H1 (cell line): ENCODE measurements around the gene GTF2F1. TPM values are rescaled to one million over a fixed set of nuclear protein-coding genes. Genes with fewer than 3 reads are reported as not detected.

Experiments
- CTCF ChIA-PET: fragments of 300-600 bp; sonication (Branson Sonifier 250); formaldehyde crosslinking; loops from one replicate; lab custom pipeline; 2021; ENCODE audit not compliant: partially characterized antibody; lab: Charles Lee
- POLR2A ChIA-PET: fragments of 300-600 bp; sonication (Branson Sonifier 250); formaldehyde crosslinking; loops from one replicate; lab custom pipeline; 2021; ENCODE audit warnings: inconsistent platforms; ENCODE audit not compliant: partially characterized antibody; lab: Charles Lee
- DNase-seq, 2 experiments: peaks; one replicate each; pipeline versions ENCODE4 v3.0.0 to v3.0.0-alpha.2; 2010 to 2022; ENCODE audit warnings: low spot score in 2 of 2, low read depth in 1 of 2, mixed read lengths in 1 of 2
- FAIRE-seq: peaks from 2 replicates; lab custom pipeline; 2011; peaks lifted over from hg19 to GRCh38; lab: Jason Lieb, UNC
- H2AFZ ChIP-seq: 2 replicates; pipeline ENCODE4 v1.8.1; 2012; ENCODE audit warnings: low read length, inconsistent platforms
- H2AK5ac ChIP-seq: 2 replicates; pipeline ENCODE4 v1.6.1; 2013; ENCODE audit warnings: low read depth, low read length
- H2BK120ac ChIP-seq: replicated peaks from 2 replicates; pipeline ENCODE3; 2013; ENCODE audit warnings: low read depth, low read length, inconsistent platforms
- H2BK12ac ChIP-seq: 2 replicates; pipeline ENCODE4 v1.6.1; 2013; ENCODE audit warnings: low read depth, low read length
- H2BK15ac ChIP-seq: 2 replicates; pipeline ENCODE4 v1.6.1; 2013; ENCODE audit warnings: low read length
- H2BK20ac ChIP-seq: 2 replicates; pipeline ENCODE4 v1.6.1; 2013; ENCODE audit warnings: low read length
- H2BK5ac ChIP-seq: 2 replicates; pipeline ENCODE4 v1.6.1; 2013; ENCODE audit warnings: low read depth, low read length
- H3K14ac ChIP-seq: 2 replicates; pipeline ENCODE4 v1.6.1; 2013; ENCODE audit warnings: inconsistent platforms; ENCODE audit not compliant: insufficient read length
- H3K18ac ChIP-seq: 2 replicates; pipeline ENCODE4 v1.6.1; 2013; ENCODE audit warnings: low read length; ENCODE audit errors: extremely low read depth
- H3K23ac ChIP-seq: 2 replicates; pipeline ENCODE4 v1.6.1; 2013; ENCODE audit warnings: inconsistent platforms; ENCODE audit not compliant: insufficient read length
- H3K23me2 ChIP-seq: 2 replicates; pipeline ENCODE4 v1.6.1; 2013; ENCODE audit warnings: low read depth, low read length
- H3K27ac ChIP-seq: 2 replicates; pipeline ENCODE4 v1.6.1; 2011; ENCODE audit warnings: low read depth, low read length, inconsistent platforms
- H3K27me3 ChIP-seq, 4 experiments: replicated peaks in 1 of 4; 1 replicate in 1 of 4; 2 replicates in 3 of 4; pipeline versions ENCODE4 v1.6.1 to v1.8.1; 2011 to 2013; ENCODE audit warnings: low read length in 3 of 4, mild to moderate bottlenecking in 3 of 4, inconsistent platforms in 2 of 4, mixed read lengths in 2 of 4, moderate library complexity in 1 of 4; ENCODE audit not compliant: control insufficient read depth in 3 of 4, insufficient read depth in 3 of 4; ENCODE audit errors: extremely low read depth in 1 of 4
- H3K36me3 ChIP-seq, 4 experiments: 2 replicates each; pipeline versions ENCODE4 v1.6.1 to v1.8.1; 2011 to 2013; ENCODE audit warnings: mild to moderate bottlenecking in 4 of 4, low read length in 3 of 4, moderate library complexity in 2 of 4, control low read depth in 1 of 4, inconsistent platforms in 1 of 4; ENCODE audit not compliant: insufficient read depth in 4 of 4, control insufficient read depth in 2 of 4
- H3K4ac ChIP-seq: replicated peaks from 2 replicates; pipeline ENCODE3; 2013; ENCODE audit warnings: low read length, low read depth, mixed read lengths, inconsistent platforms; ENCODE audit not compliant: insufficient read length
- H3K4me1 ChIP-seq, 4 experiments: replicated peaks in 1 of 4; 1 replicate in 1 of 4; 2 replicates in 3 of 4; pipeline versions ENCODE4 v1.6.1 to v1.8.1; 2011 to 2013; ENCODE audit warnings: low read length in 3 of 4, inconsistent platforms in 2 of 4, mixed read lengths in 1 of 4; ENCODE audit not compliant: insufficient read depth in 4 of 4, control insufficient read depth in 3 of 4
- H3K4me2 ChIP-seq, 2 experiments: 2 replicates each; pipeline versions ENCODE4 v1.6.1 to v1.8.1; 2011 to 2013; ENCODE audit warnings: low read depth in 2 of 2, low read length in 2 of 2, control low read depth in 1 of 2, inconsistent platforms in 1 of 2, mild to moderate bottlenecking in 1 of 2; ENCODE audit not compliant: insufficient read depth in 1 of 2
- H3K4me3 ChIP-seq, 4 experiments: fragments of 200-600, 300-600 bp in 1 of 4; sonication (generic), shearing (Covaris generic), sonication (Bioruptor Twin) in 1 of 4; 2 replicates each; pipeline versions ENCODE4 v1.5.1 to v1.8.1; 2011 to 2016; ENCODE audit warnings: low read length in 4 of 4, low read depth in 3 of 4, control low read depth in 2 of 4, inconsistent platforms in 2 of 4, mild to moderate bottlenecking in 2 of 4, mixed read lengths in 1 of 4, moderate library complexity in 1 of 4; ENCODE audit not compliant: insufficient read depth in 2 of 4; ENCODE audit errors: extremely low read depth in 1 of 4
- H3K56ac ChIP-seq: replicated peaks from 2 replicates; pipeline ENCODE3; 2013; ENCODE audit warnings: low read depth, mild to moderate bottlenecking, mixed read lengths, low read length, inconsistent platforms; ENCODE audit not compliant: insufficient read length
- H3K79me1 ChIP-seq: 2 replicates; pipeline ENCODE4 v1.6.1; 2013; ENCODE audit warnings: low read depth, low read length, control low read depth
- H3K79me2 ChIP-seq, 2 experiments: 2 replicates each; pipeline versions ENCODE4 v1.6.1 to v1.8.1; 2012 to 2013; ENCODE audit warnings: low read length in 2 of 2, mild to moderate bottlenecking in 2 of 2, inconsistent platforms in 1 of 2; ENCODE audit not compliant: insufficient read depth in 2 of 2, control insufficient read depth in 1 of 2
- H3K9ac ChIP-seq, 4 experiments: replicated peaks in 1 of 4; 1 replicate in 1 of 4; 2 replicates in 3 of 4; pipeline versions ENCODE4 v1.6.1 to v1.8.1; 2011 to 2013; ENCODE audit warnings: low read depth in 3 of 4, low read length in 3 of 4, control low read depth in 2 of 4, mild to moderate bottlenecking in 2 of 4, moderate library complexity in 2 of 4, inconsistent platforms in 1 of 4; ENCODE audit errors: extremely low read depth in 1 of 4
- H3K9me3 ChIP-seq, 2 experiments: 2 replicates each; pipeline versions ENCODE4 v1.6.1 to v1.8.1; 2012 to 2013; ENCODE audit warnings: mild to moderate bottlenecking in 2 of 2, moderate library complexity in 2 of 2, control low read depth in 1 of 2, inconsistent platforms in 1 of 2, low read depth in 1 of 2, low read length in 1 of 2, mixed read lengths in 1 of 2; ENCODE audit not compliant: insufficient read depth in 2 of 2
- H4K20me1 ChIP-seq, 2 experiments: replicated peaks in 1 of 2; 2 replicates each; pipeline versions ENCODE3 to v1.8.1; 2011 to 2013; ENCODE audit warnings: inconsistent platforms in 2 of 2, low read length in 2 of 2, mild to moderate bottlenecking in 1 of 2; ENCODE audit not compliant: insufficient read depth in 2 of 2, control insufficient read depth in 1 of 2
- H4K5ac ChIP-seq: 2 replicates; pipeline ENCODE4 v1.6.1; 2013; ENCODE audit warnings: low read length, low read depth, mixed read lengths, inconsistent platforms; ENCODE audit not compliant: insufficient read length
- H4K8ac ChIP-seq: 2 replicates; pipeline ENCODE4 v1.8.0; 2013; ENCODE audit warnings: mild to moderate bottlenecking, moderate library complexity, low read length, inconsistent platforms; ENCODE audit not compliant: insufficient read depth; ENCODE audit errors: extremely low read depth
- H4K91ac ChIP-seq: replicated peaks from 2 replicates; pipeline ENCODE3; 2013; ENCODE audit warnings: low read length, mixed read lengths, inconsistent platforms; ENCODE audit not compliant: insufficient read length
- CHD2 ChIP-seq: IDR thresholded peaks from 2 replicates; pipeline ENCODE4 v1.6.1; 2012; ENCODE audit warnings: low read length, improper control_type of control experiment
- CREB1 ChIP-seq: IDR thresholded peaks from 2 replicates; pipeline ENCODE4 v1.6.1; 2012; ENCODE audit warnings: inconsistent platforms
- FOSL1 ChIP-seq: IDR thresholded peaks from 2 replicates; pipeline ENCODE4 v1.6.1; 2011; ENCODE audit warnings: mild to moderate bottlenecking, low read depth, low read length, moderate library complexity; ENCODE audit not compliant: insufficient read depth
- PHF8 ChIP-seq: fragments of 200-600 bp; sonication (generic); conservative IDR thresholded peaks from 2 replicates; pipeline ENCODE4 v1.7.1; 2012; ENCODE audit warnings: low read depth, mild to moderate bottlenecking, inconsistent platforms, low read length, moderate library complexity
- SP1 ChIP-seq: IDR thresholded peaks from 2 replicates; pipeline ENCODE4 v1.6.1; 2011; ENCODE audit warnings: low read depth, low read length
- SP2 ChIP-seq: IDR thresholded peaks from 2 replicates; pipeline ENCODE4 v1.6.1; 2012; ENCODE audit warnings: mild to moderate bottlenecking, low read length, inconsistent platforms
- TBP ChIP-seq: IDR thresholded peaks from 2 replicates; pipeline ENCODE4 v1.6.1; 2011; ENCODE audit warnings: low read depth, low read length, improper control_type of control experiment
- TCF12 ChIP-seq: IDR thresholded peaks from 2 replicates; pipeline ENCODE4 v1.6.1; 2011; ENCODE audit warnings: low read depth, mild to moderate bottlenecking, low read length
- TEAD4 ChIP-seq: IDR thresholded peaks from 2 replicates; pipeline ENCODE4 v1.6.1; 2012; ENCODE audit warnings: low read depth, low read length, inconsistent platforms, mixed read lengths
- YY1 ChIP-seq: IDR thresholded peaks from 2 replicates; pipeline ENCODE4 v1.6.1; 2011; ENCODE audit warnings: low read depth, mild to moderate bottlenecking, low read length
- WGBS, 2 experiments: shearing (Covaris generic) in 1 of 2; methylation state at CpG; one replicate each; pipeline versions ENCODE4 v1.1.6 to v1.1.7; 2013 to 2015; ENCODE audit warnings: low lambda C conversion rate in 2 of 2, mixed read lengths in 2 of 2, inconsistent platforms in 1 of 2, low coverage in 1 of 2, missing lambda C conversion rate in 1 of 2; ENCODE audit not compliant: insufficient replicate concordance in 2 of 2, insufficient coverage in 1 of 2, insufficient read length in 1 of 2; ENCODE audit errors: extremely low coverage in 1 of 2, missing lambda C conversion rate in 1 of 2; 5-methylcytosine and 5-hydroxymethylcytosine counted together
- polyA plus RNA-seq, 7 experiments: library from polyadenylated mRNA; depleted of rRNA in 3 of 7; stranded (reverse) in 5 of 7; unstranded in 2 of 7; fragments of >200 nt in 5 of 7; fragments of 200-250 nt in 2 of 7; gene quantifications; 1 replicate in 5 of 7; 2 replicates in 1 of 7; 4 replicates in 1 of 7; pipeline versions ENCODE4 v1.2.1 to v1.2.3, GENCODE V29; 2011 to 2013; ENCODE audit warnings: missing spikeins in 2 of 7, mixed read lengths in 2 of 7
- total RNA-seq: library from RNA; stranded (reverse); fragmentation: NEBNext Ultra II Directional; extraction: Animal tissue kit (Norgen Biotek cat#: 25700); gene quantifications from 2 replicates; pipeline ENCODE4 v1.2.1, GENCODE V29; 2021
- TF ChIP-seq, protein P1 (sequence below): IDR thresholded peaks from 2 replicates; pipeline ENCODE4 v1.6.1; 2012; ENCODE audit warnings: inconsistent platforms

Gene GTF2F1
- total and polyA plus RNA-seq, 2 of the 8 experiments (the other 6 are each of a cell fraction or from before 2014, with no cell fraction given), result 29.3 to 56.3 TPM

DNA sequence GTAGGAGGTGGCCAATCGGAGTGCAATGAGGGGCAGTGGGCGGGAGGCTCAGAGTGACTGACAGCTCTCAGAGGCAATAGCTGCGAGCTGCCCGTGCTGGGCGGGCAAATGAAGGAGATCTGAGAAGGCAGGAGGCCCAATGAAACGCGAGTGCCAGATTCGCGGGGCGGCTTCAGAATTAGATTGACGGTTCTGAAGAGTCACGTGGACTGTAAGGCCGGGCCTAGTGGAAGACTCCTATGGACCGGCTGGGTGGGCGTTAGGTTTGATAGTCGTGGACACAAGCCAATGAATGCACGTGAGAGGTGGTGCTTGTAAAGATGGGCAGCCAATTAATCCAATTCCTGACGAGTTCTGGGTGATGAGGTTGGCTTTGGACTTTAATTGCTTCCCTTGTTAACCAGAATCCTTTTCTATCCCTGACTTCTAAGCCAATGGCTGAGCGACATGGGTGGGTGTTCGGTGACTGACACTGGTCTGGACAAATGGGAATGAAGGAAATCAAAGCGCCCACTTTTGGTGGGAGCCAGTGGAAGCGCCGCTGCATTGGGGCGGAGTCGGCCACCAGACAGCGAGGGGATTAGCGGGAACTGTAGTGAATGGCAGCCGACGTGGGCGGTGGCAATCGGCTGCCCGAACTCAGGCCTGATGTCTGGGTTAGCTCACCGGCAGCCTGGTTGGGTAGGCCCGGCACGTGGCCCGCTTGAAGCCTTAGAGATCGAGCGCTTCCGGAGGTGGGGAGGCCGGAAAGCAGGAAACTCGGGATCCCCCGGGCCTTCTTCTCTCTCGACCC is 32.2 kb upstream of the GTF2F1 start:
- peaks cover 0 to 4% (median 0%) of the 10 kb centered on the region in 4 experiments; a peak in 2 of 7 replicates for H3K4me1 ChIP-seq
- DNase-seq (peak; percentile 95 to 100), FAIRE-seq (peak; percentile 100)
- peaks cover 34 to 40% of the 10 kb centered on the region in 2 experiments for H3K79me2 ChIP-seq
- no peak overlapping the region for H2AK5ac ChIP-seq
- H3K9me3 ChIP-seq, result peaks cover 0 to 5% of the 10 kb centered on the region in 2 experiments; a peak in 2 of 4 replicates
- 0 out of 2 replicates have a peak overlapping the region, but pooled peaks have one; percentile 6 for H2AFZ ChIP-seq
- no peak overlapping the region for H3K23ac ChIP-seq
- peak overlapping the region; percentile 66 for H4K8ac ChIP-seq
- peaks cover 8% of the 10 kb centered on the region for H3K23me2 ChIP-seq
- H3K79me1 ChIP-seq, result peaks cover 5% of the 10 kb centered on the region; the same call in 1 of the 2 replicates
- H2BK15ac ChIP-seq, result no peak overlapping the region
- H3K56ac ChIP-seq, result peak overlapping the region; percentile 28
- H3K14ac ChIP-seq, result no peak overlapping the region
- peak overlapping the region; percentile 93 for H4K91ac ChIP-seq
- H3K27me3 ChIP-seq, result peaks cover 0 to 6% (median 0%) of the 10 kb centered on the region in 4 experiments; a peak in 2 of 7 replicates
- peaks cover 14 to 23% (median 20%) of the 10 kb centered on the region in 4 experiments; a peak in 7 of 8 replicates for H3K36me3 ChIP-seq
- no peak overlapping the region; the same call in 1 of the 2 replicates for H3K18ac ChIP-seq
- no peak overlapping the region for H3K27ac ChIP-seq
- H2BK5ac ChIP-seq, result no peak overlapping the region
- 0 out of 4 replicates have a peak overlapping the region, but pooled peaks of 1 of the 2 experiments have one; percentile 10 for H3K4me2 ChIP-seq
- ChIA-PET CTCF (interaction anchor here (0.9 to 1.4 kb wide), 2 partner anchors 9 to 107 kb away, joined by 3 to 7 read pairs; partner anchors contain the start of gene SLC25A41), POLR2A (interaction anchor here (0.6 to 2.3 kb wide), 20 partner anchors 10 to 214 kb away, joined by 3 to 15 read pairs (median 4); partner anchors contain the start of genes ALKBH7, CLPP, GTF2F1 and SLC25A23)
- H2BK120ac ChIP-seq, result no peak overlapping the region
- H4K5ac ChIP-seq, result no peak overlapping the region
- peak overlapping the region in 1 of 4 experiments; percentile 21; a peak in 2 of 8 replicates for H3K4me3 ChIP-seq
- 0 out of 2 replicates have a peak overlapping the region, but pooled peaks have one; percentile 71 for H2BK12ac ChIP-seq
- peak overlapping the region; percentile 48 for H3K4ac ChIP-seq
- H4K20me1 ChIP-seq, result peaks cover 37 to 39% of the 10 kb centered on the region in 2 experiments
- no peak overlapping the region for H2BK20ac ChIP-seq
- no peak overlapping the region; a peak in 2 of 7 replicates for H3K9ac ChIP-seq
- WGBS, 2 experiments, result 9% methylated on average over 42 of the region's 43 CpGs; no CpG with 5 or more reads in 1 of the 2 experiments
- TF ChIP-seq FOSL1 (no peak), YY1 (peak; percentile 38; the same call in 1 of the 2 replicates), TEAD4 (no peak), TCF12 (0 out of 2 replicates have a peak, but pooled peaks have one; percentile 59), CHD2 (peak; percentile 93), TBP (peak; percentile 19), SP1 (peak; percentile 98), CREB1 (peak; percentile 61), PHF8 (no peak), SP2 (peak; percentile 94)
- TF ChIP-seq, protein P1, sequence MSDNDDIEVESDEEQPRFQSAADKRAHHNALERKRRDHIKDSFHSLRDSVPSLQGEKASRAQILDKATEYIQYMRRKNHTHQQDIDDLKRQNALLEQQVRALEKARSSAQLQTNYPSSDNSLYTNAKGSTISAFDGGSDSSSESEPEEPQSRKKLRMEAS, result peak; percentile 100
